Duodenal mucosa (tissue), 2 donors: Measurements from ENCODE around the gene DPP7.

Experiments used
- H3K27ac ChIP-seq: one replicate; pipeline ENCODE4 v1.7.0; 2013; ENCODE audit warnings: low read depth, low read length
- H3K27me3 ChIP-seq, 2 donors: one replicate each; pipeline ENCODE4 v1.7.0; 2013; ENCODE audit warnings: low read length in 2 of 2, control low read depth in 1 of 2; ENCODE audit not compliant: insufficient read depth in 2 of 2, control insufficient read depth in 1 of 2
- H3K36me3 ChIP-seq, 2 donors: one replicate each; pipeline ENCODE4 v1.7.0; 2013; ENCODE audit warnings: low read length in 2 of 2, control low read depth in 1 of 2; ENCODE audit not compliant: insufficient read depth in 2 of 2, control insufficient read depth in 1 of 2
- H3K4me1 ChIP-seq, 2 donors: one replicate each; pipeline ENCODE4 v1.7.0; 2013; ENCODE audit warnings: low read length in 2 of 2, control low read depth in 1 of 2; ENCODE audit not compliant: insufficient read depth in 2 of 2, control insufficient read depth in 1 of 2
- H3K4me3 ChIP-seq, 2 donors: one replicate each; pipeline ENCODE4 v1.7.0; 2013; ENCODE audit warnings: low read length in 2 of 2, low read depth in 1 of 2
- H3K9ac ChIP-seq, 2 donors: one replicate each; pipeline ENCODE4 v1.7.0; 2013; ENCODE audit warnings: low read length in 2 of 2, low read depth in 1 of 2
- H3K9me3 ChIP-seq, 2 donors: one replicate each; pipeline ENCODE4 v1.7.0; 2013; ENCODE audit warnings: low read length in 2 of 2, control low read depth in 1 of 2; ENCODE audit not compliant: control insufficient read depth in 1 of 2

The DPP7 gene

GRCh38 chr9:137117269-137117731, 2.8 kb upstream of the DPP7 start:
- no peak overlapping the region for H3K4me3 ChIP-seq
- H3K9me3 ChIP-seq, result no peaks in the 10 kb centered on the region
- H3K36me3 ChIP-seq, result peaks cover 0 to 5% of the 10 kb centered on the region in 2 donors
- H3K9ac ChIP-seq, result no peak overlapping the region
- H3K27me3 ChIP-seq, result peaks cover 13 to 26% of the 10 kb centered on the region in 2 donors
- peaks cover 0 to 7% of the 10 kb centered on the region in 2 donors for H3K4me1 ChIP-seq
- H3K27ac ChIP-seq, result no peak overlapping the region

GRCh38 chr9:137116728-137117127, 2.2 kb upstream of the DPP7 start:
- Histone ChIP-seq H3K4me1 (peaks cover 0 to 7% of the 10 kb centered on the region in 2 donors), H3K27me3 (peaks cover 13 to 26% of the 10 kb centered on the region in 2 donors), H3K9ac (no peak overlapping the region), H3K9me3 (no peaks in the 10 kb centered on the region), H3K36me3 (peaks cover 0 to 5% of the 10 kb centered on the region in 2 donors), H3K27ac (no peak overlapping the region), H3K4me3 (no peak overlapping the region)

GRCh38 chr9:137116027-137116507, 1.5 kb upstream of the DPP7 start:
- Histone ChIP-seq H3K9me3 (no peaks in the 10 kb centered on the region), H3K27me3 (peaks cover 13 to 26% of the 10 kb centered on the region in 2 donors), H3K36me3 (peaks cover 0 to 5% of the 10 kb centered on the region in 2 donors), H3K27ac (no peak overlapping the region), H3K9ac (no peak overlapping the region), H3K4me3 (no peak overlapping the region), H3K4me1 (peaks cover 0 to 7% of the 10 kb centered on the region in 2 donors)

GRCh38 chr9:137115394-137116026, 977 bp upstream of the DPP7 start:
- H3K4me3 ChIP-seq, result peak overlapping the region in 1 of 2 donors; percentile 55

GRCh38 chr9:137114220-137114612, 317 bp downstream of the DPP7 start:
- H3K27ac ChIP-seq, result no peak overlapping the region

More at GRCh38 chr9:137115394-137116026, 977 bp upstream of the DPP7 start:
- Histone ChIP-seq H3K4me1 (peaks cover 0 to 7% of the 10 kb centered on the region in 2 donors), H3K9me3 (no peaks in the 10 kb centered on the region), H3K27me3 (peaks cover 13 to 26% of the 10 kb centered on the region in 2 donors), H3K9ac (no peak overlapping the region), H3K27ac (no peak overlapping the region), H3K36me3 (peaks cover 0 to 11% of the 10 kb centered on the region in 2 donors)

GRCh38 chr9:137113385-137114159, 961 bp downstream of the DPP7 start:
- H3K9me3 ChIP-seq, result no peaks in the 10 kb centered on the region
- peaks cover 13 to 26% of the 10 kb centered on the region in 2 donors for H3K27me3 ChIP-seq
- H3K27ac ChIP-seq, result no peak overlapping the region
- H3K36me3 ChIP-seq, result peaks cover 8 to 27% of the 10 kb centered on the region in 2 donors
- H3K9ac ChIP-seq, result no peak overlapping the region
- H3K4me1 ChIP-seq, result peaks cover 0 to 7% of the 10 kb centered on the region in 2 donors
- H3K4me3 ChIP-seq, result no peak overlapping the region

More at GRCh38 chr9:137114220-137114612, 317 bp downstream of the DPP7 start:
- Histone ChIP-seq H3K27me3 (peaks cover 13 to 26% of the 10 kb centered on the region in 2 donors), H3K9me3 (no peaks in the 10 kb centered on the region), H3K9ac (no peak overlapping the region), H3K4me1 (peaks cover 0 to 7% of the 10 kb centered on the region in 2 donors), H3K36me3 (peaks cover 2 to 23% of the 10 kb centered on the region in 2 donors), H3K4me3 (peak overlapping the region; percentile 44 to 55)

- no peaks in the 10 kb centered on the region for H3K9me3 ChIP-seq
- no peak overlapping the region for H3K27ac ChIP-seq
- peaks cover 13 to 26% of the 10 kb centered on the region in 2 donors for H3K27me3 ChIP-seq
- H3K4me3 ChIP-seq, result no peak overlapping the region
- H3K36me3 ChIP-seq, result peaks cover 8 to 35% of the 10 kb centered on the region in 2 donors
- peaks cover 0 to 7% of the 10 kb centered on the region in 2 donors for H3K4me1 ChIP-seq
- H3K9ac ChIP-seq, result no peak overlapping the region
Observed at GRCh38 chr9:137112564-137113384, 1.8 kb downstream of the DPP7 start.

GRCh38 chr9:137111788-137112563, 2.6 kb downstream of the DPP7 start:
- Histone ChIP-seq H3K9ac (no peak overlapping the region), H3K36me3 (peaks cover 8 to 43% of the 10 kb centered on the region in 2 donors), H3K4me1 (peaks cover 0 to 7% of the 10 kb centered on the region in 2 donors), H3K4me3 (no peak overlapping the region), H3K27ac (no peak overlapping the region), H3K27me3 (peaks cover 8 to 18% of the 10 kb centered on the region in 2 donors), H3K9me3 (no peaks in the 10 kb centered on the region)
